SK-N-SH (cell line): ENCODE results near the gene AK2. TPM values are rescaled to one million over a fixed set of nuclear protein-coding genes. Genes with fewer than 3 reads are reported as not detected.

Experiments
- CTCF ChIA-PET: fragments of 300-600, 350-600 bp; formaldehyde crosslinking; extraction: SDS; loops from one replicate; lab custom pipeline; 2021; lab: Yijun Ruan, JAX
- POLR2A ChIA-PET: fragments of 350-600 bp; sonication (Branson Sonifier 250); formaldehyde crosslinking; extraction: SDS; loops from one replicate; lab custom pipeline; 2020; ENCODE audit warnings: antibody characterized with exemption, inconsistent platforms; lab: Yijun Ruan, JAX
- DNase-seq: peaks from one replicate; pipeline ENCODE4 v3.0.0; 2012
- H2AFZ ChIP-seq: fragments of 200-600 bp; sonication (generic); 2 replicates; pipeline ENCODE4 v1.8.1; 2016; ENCODE audit warnings: antibody characterized with exemption, mild to moderate bottlenecking, low read depth
- H3F3A ChIP-seq: fragments of 200-600 bp; sonication (generic); replicated peaks from 2 replicates; pipeline ENCODE3; 2016; ENCODE audit warnings: antibody characterized with exemption, mild to moderate bottlenecking; ENCODE audit not compliant: insufficient read depth
- H3K27ac ChIP-seq, 2 experiments: fragments of 200-500 bp in 1 of 2; fragments of 200-600 bp in 1 of 2; sonication (Bioruptor generic) in 1 of 2; sonication (generic), shearing (Covaris generic) in 1 of 2; 2 replicates each; pipeline versions ENCODE4 v1.5.1 to v1.6.1; 2014 to 2016; ENCODE audit warnings: low read depth in 2 of 2, inconsistent platforms in 1 of 2, low read length in 1 of 2, mild to moderate bottlenecking in 1 of 2, mixed read lengths in 1 of 2
- H3K27me3 ChIP-seq: fragments of 200-600 bp; sonication (generic), shearing (Covaris generic); 2 replicates; pipeline ENCODE4 v1.6.1; 2016; ENCODE audit warnings: mixed run types; ENCODE audit not compliant: insufficient read depth
- H3K36me3 ChIP-seq, 2 experiments: fragments of 200-500 bp in 1 of 2; fragments of 200-600 bp in 1 of 2; sonication (Bioruptor generic) in 1 of 2; sonication (generic) in 1 of 2; replicated peaks in 1 of 2; 2 replicates each; pipeline versions ENCODE3 to v1.5.1; 2014 to 2016; ENCODE audit warnings: low read length in 1 of 2, mild to moderate bottlenecking in 1 of 2; ENCODE audit not compliant: insufficient read depth in 2 of 2, control insufficient read depth in 1 of 2
- H3K4me1 ChIP-seq, 2 experiments: fragments of 200-500 bp in 1 of 2; fragments of 200-600 bp in 1 of 2; sonication (Bioruptor generic) in 1 of 2; sonication (generic), shearing (Covaris generic) in 1 of 2; 2 replicates each; pipeline versions ENCODE4 v1.5.1 to v1.6.1; 2014 to 2016; ENCODE audit warnings: low read depth in 1 of 2, low read length in 1 of 2, mixed run types in 1 of 2; ENCODE audit not compliant: insufficient read depth in 2 of 2, control insufficient read depth in 1 of 2
- H3K4me2 ChIP-seq: fragments of 200-600 bp; sonication (generic), shearing (Covaris generic); 2 replicates; pipeline ENCODE4 v1.6.1; 2017; ENCODE audit warnings: mixed run types
- H3K4me3 ChIP-seq, 2 experiments: fragments of 200-500 bp in 1 of 2; fragments of 200-600 bp in 1 of 2; sonication (Bioruptor generic) in 1 of 2; sonication (generic), shearing (Covaris generic) in 1 of 2; 2 replicates each; pipeline versions ENCODE4 v1.5.1 to v1.8.1; 2014 to 2016; ENCODE audit warnings: low read depth in 2 of 2, inconsistent platforms in 1 of 2, low read length in 1 of 2, mild to moderate bottlenecking in 1 of 2, mixed read lengths in 1 of 2, moderate library complexity in 1 of 2
- H3K79me2 ChIP-seq: fragments of 200-600 bp; sonication (generic); 2 replicates; pipeline ENCODE4 v1.8.1; 2017; ENCODE audit warnings: mild to moderate bottlenecking; ENCODE audit not compliant: insufficient read depth
- H3K9ac ChIP-seq: fragments of 200-600 bp; sonication (generic); 2 replicates; pipeline ENCODE4 v1.6.1; 2017; ENCODE audit warnings: mixed run types
- H3K9me2 ChIP-seq: fragments of 200-600 bp; sonication (generic); 2 replicates; pipeline ENCODE4 v1.6.1; 2017; ENCODE audit warnings: mixed run types
- H3K9me3 ChIP-seq: fragments of 200-600 bp; sonication (generic); 2 replicates; pipeline ENCODE4 v1.6.1; 2017; ENCODE audit warnings: mixed run types, mild to moderate bottlenecking, moderate library complexity
- H4K20me1 ChIP-seq: fragments of 200-600 bp; sonication (generic); 2 replicates; pipeline ENCODE4 v1.6.1; 2017; ENCODE audit warnings: mild to moderate bottlenecking, mixed run types; ENCODE audit not compliant: insufficient read depth
- CHD2 ChIP-seq: fragments of 150-350 bp; IDR thresholded peaks from 2 replicates; pipeline ENCODE4 v1.6.1; 2018; ENCODE audit warnings: low read length; ENCODE audit not compliant: partially characterized antibody
- CTCF ChIP-seq: fragments of 200-600 bp; sonication (generic); IDR thresholded peaks from 2 replicates; pipeline ENCODE4 v1.6.1; 2017; ENCODE audit warnings: antibody characterized with exemption, mild to moderate bottlenecking, moderate library complexity
- ELF1 ChIP-seq: IDR thresholded peaks from 2 replicates; pipeline ENCODE4 v1.4.0; 2012
- FOSL2 ChIP-seq: IDR thresholded peaks from 2 replicates; pipeline ENCODE4 v1.4.0; 2012; ENCODE audit warnings: low read depth, mild to moderate bottlenecking, moderate library complexity, borderline replicate concordance
- FOXJ3 ChIP-seq: sonication (generic); formaldehyde crosslinking; IDR thresholded peaks from 2 replicates; pipeline ENCODE4 v1.5.1; 2020; ENCODE audit warnings: mild to moderate bottlenecking, missing genetic modification reagents
- GATA2 ChIP-seq: sonication (generic); formaldehyde crosslinking; IDR thresholded peaks from 2 replicates; pipeline ENCODE4 v1.5.0; 2020; ENCODE audit warnings: mild to moderate bottlenecking, missing genetic modification reagents
- MAX ChIP-seq: IDR thresholded peaks from 2 replicates; pipeline ENCODE4 v1.4.0; 2012; ENCODE audit warnings: low read depth
- NFIC ChIP-seq: IDR thresholded peaks from 2 replicates; pipeline ENCODE4 v1.4.0; 2012; ENCODE audit warnings: borderline replicate concordance
- NRF1 ChIP-seq: IDR thresholded peaks from 2 replicates; pipeline ENCODE4 v1.6.1; 2012; ENCODE audit warnings: low read depth, mild to moderate bottlenecking, low read length
- PBX3 ChIP-seq: IDR thresholded peaks from 2 replicates; pipeline ENCODE4; 2012
- RAD21 ChIP-seq: IDR thresholded peaks from 2 replicates; pipeline ENCODE4 v1.6.1; 2012; ENCODE audit warnings: mild to moderate bottlenecking, low read length
- RCOR1 ChIP-seq: fragments of 150-350 bp; IDR thresholded peaks from 2 replicates; pipeline ENCODE4 v1.6.1; 2017; ENCODE audit warnings: antibody characterized with exemption, low read length
- REST ChIP-seq: IDR thresholded peaks from 2 replicates; pipeline ENCODE4 v1.6.1; 2012; ENCODE audit warnings: mild to moderate bottlenecking, low read depth, low read length, moderate library complexity
- RXRA ChIP-seq: IDR thresholded peaks from 2 replicates; pipeline ENCODE4 v1.4.0; 2012; ENCODE audit warnings: low read depth, mild to moderate bottlenecking, borderline replicate concordance
- TCF12 ChIP-seq: IDR thresholded peaks from 2 replicates; pipeline ENCODE4 v1.4.0; 2012
- USF1 ChIP-seq: IDR thresholded peaks from 2 replicates; pipeline ENCODE4 v1.4.0; 2012; ENCODE audit warnings: low read depth, borderline replicate concordance
- ZBTB33 ChIP-seq: IDR thresholded peaks from 2 replicates; pipeline ENCODE4 v1.4.0; 2012; ENCODE audit warnings: low read depth, borderline replicate concordance
- WGBS: methylation state at CpG from one replicate; pipeline ENCODE4 v1.1.6; 2017; ENCODE audit warnings: low lambda C conversion rate; 5-methylcytosine and 5-hydroxymethylcytosine counted together
- polyA plus RNA-seq, 3 experiments: library from polyadenylated mRNA; depleted of rRNA; stranded (reverse); fragments of >200 nt; gene quantifications; 2 replicates each; pipeline ENCODE4 v1.2.3, GENCODE V29; 2012

AK2 gene
- polyA plus RNA-seq, 1 of the 3 experiments (the other 2 are of a cell fraction): 191 TPM

GRCh38 chr1:32988665-32989064, 48.0 kb downstream of the AK2 start:
- H3K27ac ChIP-seq: peak overlapping the region; percentile 66 to 93
- H3K9me2 ChIP-seq: no peaks in the 10 kb centered on the region
- H2AFZ ChIP-seq: no peak overlapping the region
- peak overlapping the region; percentile 29; the same call in 1 of the 2 replicates for H3K9ac ChIP-seq
- ChIA-PET CTCF (interaction anchor here (0.7 to 1.6 kb wide), 2 partner anchors 55 to 67 kb away, joined by 5 to 6 read pairs; no protein-coding TSS in a partner anchor), POLR2A (interaction anchor here (2.0 kb wide), 1 partner anchor 10 kb away, joined by 4 read pairs; no protein-coding TSS in a partner anchor)
- no peaks in the 10 kb centered on the region for H3K9me3 ChIP-seq
- H3K4me3 ChIP-seq: no peak overlapping the region; a peak in 1 of 4 replicates
- no peaks in the 10 kb centered on the region for H3K27me3 ChIP-seq
- no peaks in the 10 kb centered on the region for H4K20me1 ChIP-seq
- no peaks in the 10 kb centered on the region for H3K36me3 ChIP-seq
- no peaks in the 10 kb centered on the region for H3K79me2 ChIP-seq
- peak overlapping the region; percentile 42 for H3K4me2 ChIP-seq
- H3K4me1 ChIP-seq: peaks cover 22 to 30% of the 10 kb centered on the region in 2 experiments
- no peak for TF ChIP-seq ZBTB33
- TF ChIP-seq FOSL2: peak; percentile 15; the same call in 1 of the 2 replicates
- no peak for TF ChIP-seq CHD2
- TF ChIP-seq PBX3: peak; percentile 32; the same call in 1 of the 2 replicates
- 0 out of 2 replicates have a peak, but pooled peaks have one; percentile 49 for TF ChIP-seq NFIC
- peak; percentile 67 for TF ChIP-seq TCF12
- TF ChIP-seq, all 33 proteins: peak for 4
- no peak for DNase-seq
- peaks cover 17% of the 10 kb centered on the region for H3F3A ChIP-seq

GRCh38 chr1:32985226-32985625, 51.5 kb downstream of the AK2 start:
- DNase-seq: no peak
- H3F3A ChIP-seq: peaks cover 21% of the 10 kb centered on the region
- no peaks in the 10 kb centered on the region for H4K20me1 ChIP-seq
- POLR2A ChIA-PET: interaction anchor here (1.3 to 1.6 kb wide), 3 partner anchors 20 to 45 kb away, joined by 3 to 8 read pairs (median 4); partner anchors contain the start of gene RNF19B
- H3K4me1 ChIP-seq: peaks cover 24 to 33% of the 10 kb centered on the region in 2 experiments
- no peaks in the 10 kb centered on the region for H3K9me2 ChIP-seq
- no peak overlapping the region for H3K9ac ChIP-seq
- H2AFZ ChIP-seq: no peak overlapping the region
- no peak overlapping the region for H3K4me3 ChIP-seq
- peak overlapping the region; percentile 41; the same call in 1 of the 2 replicates for H3K4me2 ChIP-seq
- CTCF ChIA-PET: interaction anchor here (0.9 to 2.6 kb wide), 6 partner anchors 14 to 101 kb away, joined by 4 to 15 read pairs (median 6); no protein-coding TSS in a partner anchor
- 57% methylated on average over 1 of the region's 1 CpG for WGBS
- H3K27ac ChIP-seq: peak overlapping the region; percentile 71 to 95; a peak in 3 of 4 replicates
- H3K9me3 ChIP-seq: no peaks in the 10 kb centered on the region
- no peaks in the 10 kb centered on the region for H3K36me3 ChIP-seq
- H3K79me2 ChIP-seq: no peaks in the 10 kb centered on the region
- no peaks in the 10 kb centered on the region for H3K27me3 ChIP-seq
- no peak for TF ChIP-seq NRF1
- no peak for TF ChIP-seq REST
- TF ChIP-seq FOXJ3 (CRISPR knock-in tag): no peak
- no peak for TF ChIP-seq USF1
- TF ChIP-seq RAD21: no peak
- no peak for TF ChIP-seq MAX
- no peak for TF ChIP-seq RCOR1
- no peak for TF ChIP-seq GATA2 (CRISPR knock-in tag)
- TF ChIP-seq ELF1: no peak
- no peak for TF ChIP-seq CTCF
- no peak for TF ChIP-seq RXRA
- no peak for TF ChIP-seq NFIC
- no peak for TF ChIP-seq CHD2
